Mammary epithelial cell (primary cell): ENCODE data around the gene CHCHD10.

Source experiments
- CTCF ChIP-seq, 2 donors: IDR thresholded peaks in 1 of 2; conservative IDR thresholded peaks in 1 of 2; 2 replicates each; pipeline ENCODE4 v1.5.1; 2011 to 2012; ENCODE audit warnings: inconsistent platforms in 2 of 2, low read length in 2 of 2, mild to moderate bottlenecking in 2 of 2, control low read depth in 1 of 2, low read depth in 1 of 2; ENCODE audit not compliant: insufficient read depth in 1 of 2; ENCODE audit errors: extremely low read depth in 1 of 2
- EZH2 ChIP-seq: IDR thresholded peaks from 2 replicates; pipeline ENCODE4 v1.6.1; 2012; ENCODE audit warnings: low read length, inconsistent platforms, borderline replicate concordance

GRCh38 chr22:23759566-23759965 lies 8.2 kb downstream of the CHCHD10 start:
- TF ChIP-seq CTCF (conservative IDR thresholded peaks at IDR 0.05 in 1 of 2, IDR thresholded peaks at IDR 0.05 in 1 of 2; ENCODE audit: extremely low read depth in 1 of 2, insufficient read depth in 1 of 2, low read depth in 1 of 2, low read length in 2 of 2) (no peak), EZH2 (no peak)
